Nephron (organoid): ENCODE measurements around the gene FADD.

ENCODE experiments used
- H3K27ac Mint-ChIP-seq, 3 experiments: 2 replicates each; pipeline ENCODE4 v1.8.0; 2020; ENCODE audit warnings: mixed read lengths in 3 of 3, mild to moderate bottlenecking in 2 of 3, moderate library complexity in 1 of 3
- H3K27me3 Mint-ChIP-seq: 2 replicates; pipeline ENCODE4 v1.8.0; 2021; ENCODE audit warnings: low read depth, mild to moderate bottlenecking, moderate library complexity, mixed read lengths
- H3K36me3 Mint-ChIP-seq: 2 replicates; pipeline ENCODE4 v1.8.0; 2020; ENCODE audit warnings: low read depth, mixed read lengths
- H3K4me1 Mint-ChIP-seq: 2 replicates; pipeline ENCODE4 v1.8.0; 2020; ENCODE audit warnings: mixed read lengths
- H3K4me3 Mint-ChIP-seq, 3 experiments: 2 replicates each; pipeline ENCODE4 v1.8.0; 2020; ENCODE audit warnings: mild to moderate bottlenecking in 3 of 3, mixed read lengths in 3 of 3, moderate library complexity in 2 of 3
- H3K9me3 Mint-ChIP-seq: 2 replicates; pipeline ENCODE4 v1.8.0; 2020; ENCODE audit warnings: mixed read lengths
- TF ChIP-seq, protein P1 (sequence below), 3 experiments: fragments of 200-600 bp; sonication (generic); IDR thresholded peaks; one replicate each; pipeline ENCODE4 v1.5.0; 2021; ENCODE audit warnings: antibody characterized with exemption in 3 of 3; ENCODE audit not compliant: unreplicated experiment in 3 of 3

The FADD gene

DNA sequence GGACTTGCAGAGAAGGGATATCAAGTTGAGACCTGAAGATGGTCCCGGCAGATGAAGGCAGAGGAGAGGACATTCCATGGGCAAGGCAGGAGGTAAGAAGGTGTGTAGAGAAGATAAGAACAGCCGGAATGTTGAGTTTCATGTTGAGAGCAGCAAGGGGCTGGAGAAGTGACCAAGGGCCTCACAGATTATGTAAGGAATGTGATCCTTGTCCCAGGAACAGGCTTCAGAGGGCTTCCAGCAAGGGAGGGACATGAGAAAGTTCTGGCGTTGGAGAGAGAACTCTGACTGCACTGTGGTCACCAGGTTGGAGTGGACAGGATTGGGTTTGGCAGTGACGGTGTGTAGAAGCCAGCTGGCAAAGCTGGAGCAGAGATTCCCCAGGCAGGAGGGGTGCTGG lies 39.8 kb downstream of the FADD start:
- Mint-ChIP-seq H3K9me3 (no peaks in the 10 kb centered on the region), H3K27ac (no peak overlapping the region), H3K4me3 (no peak overlapping the region), H3K4me1 (no peaks in the 10 kb centered on the region), H3K27me3 (peaks cover 22% of the 10 kb centered on the region), H3K36me3 (no peaks in the 10 kb centered on the region)
- TF ChIP-seq, protein P1, sequence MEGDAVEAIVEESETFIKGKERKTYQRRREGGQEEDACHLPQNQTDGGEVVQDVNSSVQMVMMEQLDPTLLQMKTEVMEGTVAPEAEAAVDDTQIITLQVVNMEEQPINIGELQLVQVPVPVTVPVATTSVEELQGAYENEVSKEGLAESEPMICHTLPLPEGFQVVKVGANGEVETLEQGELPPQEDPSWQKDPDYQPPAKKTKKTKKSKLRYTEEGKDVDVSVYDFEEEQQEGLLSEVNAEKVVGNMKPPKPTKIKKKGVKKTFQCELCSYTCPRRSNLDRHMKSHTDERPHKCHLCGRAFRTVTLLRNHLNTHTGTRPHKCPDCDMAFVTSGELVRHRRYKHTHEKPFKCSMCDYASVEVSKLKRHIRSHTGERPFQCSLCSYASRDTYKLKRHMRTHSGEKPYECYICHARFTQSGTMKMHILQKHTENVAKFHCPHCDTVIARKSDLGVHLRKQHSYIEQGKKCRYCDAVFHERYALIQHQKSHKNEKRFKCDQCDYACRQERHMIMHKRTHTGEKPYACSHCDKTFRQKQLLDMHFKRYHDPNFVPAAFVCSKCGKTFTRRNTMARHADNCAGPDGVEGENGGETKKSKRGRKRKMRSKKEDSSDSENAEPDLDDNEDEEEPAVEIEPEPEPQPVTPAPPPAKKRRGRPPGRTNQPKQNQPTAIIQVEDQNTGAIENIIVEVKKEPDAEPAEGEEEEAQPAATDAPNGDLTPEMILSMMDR (IDR thresholded peaks at IDR 0.05; ENCODE audit: unreplicated experiment in 3 of 3), result no peak

DNA sequence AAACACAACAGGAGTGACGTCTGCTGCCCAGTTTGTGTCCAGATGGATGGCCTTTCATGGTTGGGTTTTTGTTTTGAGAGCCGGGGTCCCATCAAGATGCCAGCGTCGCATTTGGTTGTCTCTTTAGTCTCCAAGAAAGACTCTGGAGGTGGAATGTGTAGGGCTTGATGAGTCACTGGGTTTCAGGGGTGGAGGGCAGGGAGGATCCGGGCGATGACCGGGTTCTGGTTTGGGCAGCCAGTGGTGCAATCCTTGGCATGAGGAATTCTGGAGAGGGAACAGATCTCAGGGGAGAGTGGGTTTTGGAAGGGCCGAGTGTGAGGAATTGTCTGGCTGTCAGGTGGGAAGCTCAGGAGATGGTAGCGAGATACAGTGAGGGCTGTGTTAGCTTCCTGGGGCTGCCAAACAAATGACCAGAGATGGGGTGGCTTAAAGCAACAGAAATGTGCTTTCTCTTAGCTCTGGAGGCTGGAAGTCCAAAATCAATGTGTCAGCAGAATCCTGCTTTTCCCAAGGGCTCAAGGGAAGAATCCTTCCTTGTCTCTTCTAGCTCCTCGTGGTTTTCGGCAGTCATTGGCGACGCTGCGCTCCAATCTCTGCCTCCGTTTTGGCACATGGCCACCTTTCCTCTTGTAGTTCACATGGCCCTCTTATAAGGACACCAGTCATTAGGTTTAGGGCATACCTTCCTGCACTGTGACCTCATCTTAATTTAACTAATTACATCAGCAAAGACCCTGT lies 41.0 kb downstream of the FADD start:
- Mint-ChIP-seq H3K27me3 (peaks cover 27% of the 10 kb centered on the region), H3K27ac (no peak overlapping the region), H3K9me3 (no peaks in the 10 kb centered on the region), H3K36me3 (no peaks in the 10 kb centered on the region), H3K4me1 (no peaks in the 10 kb centered on the region), H3K4me3 (no peak overlapping the region)
- TF ChIP-seq, protein P1 (IDR thresholded peaks at IDR 0.05; ENCODE audit: unreplicated experiment in 3 of 3), result no peak

DNA sequence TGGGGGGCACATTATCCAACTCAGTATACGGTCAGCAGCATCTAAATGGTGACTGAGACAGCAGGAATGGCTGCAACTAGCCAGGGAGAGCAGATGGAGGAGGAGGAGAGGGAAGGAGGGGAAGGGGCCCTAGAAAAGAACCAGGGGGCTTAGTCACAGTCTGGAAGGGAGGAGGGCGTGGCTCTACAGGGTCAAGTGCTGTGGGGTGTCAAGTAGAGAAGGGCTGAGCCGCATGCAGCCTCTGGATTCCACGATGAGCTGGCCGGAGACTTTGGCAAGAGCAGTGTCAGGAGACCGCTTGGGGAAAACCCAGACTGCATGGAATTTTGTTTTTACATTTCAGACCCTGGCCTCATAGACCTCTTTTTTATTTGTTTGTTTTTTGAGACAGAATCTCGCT lies 41.6 kb downstream of the FADD start:
- Mint-ChIP-seq H3K4me1 (no peaks in the 10 kb centered on the region), H3K27ac (no peak overlapping the region), H3K27me3 (peaks cover 23% of the 10 kb centered on the region), H3K9me3 (no peaks in the 10 kb centered on the region), H3K4me3 (no peak overlapping the region), H3K36me3 (no peaks in the 10 kb centered on the region)
- TF ChIP-seq, protein P1 (IDR thresholded peaks at IDR 0.05; ENCODE audit: unreplicated experiment in 3 of 3), result no peak

DNA sequence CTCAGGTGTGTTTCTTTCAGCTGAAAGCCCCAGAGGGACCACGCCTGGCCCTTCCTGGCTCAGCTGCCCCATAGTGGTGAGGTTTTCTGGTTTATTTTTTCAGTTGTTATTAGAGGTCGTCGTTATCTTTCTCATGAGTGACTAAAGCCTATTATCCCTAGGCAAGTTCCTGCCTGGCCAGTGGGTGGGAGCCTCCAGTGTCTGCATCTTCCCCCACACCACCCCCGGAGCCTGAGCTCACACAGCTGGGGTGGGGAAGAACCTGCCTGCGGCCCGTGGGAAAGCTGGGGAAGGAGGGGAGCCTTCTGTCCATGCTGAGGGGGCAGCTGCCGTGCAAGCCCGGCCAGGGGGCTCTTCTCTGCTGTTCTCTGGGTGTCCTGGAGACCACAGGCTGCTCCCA lies 43.1 kb downstream of the FADD start:
- no peak overlapping the region for H3K4me3 Mint-ChIP-seq
- no peak overlapping the region for H3K27ac Mint-ChIP-seq
- TF ChIP-seq, protein P1 (IDR thresholded peaks at IDR 0.05; ENCODE audit: unreplicated experiment in 3 of 3), result no peak
- H3K4me1 Mint-ChIP-seq, result no peaks in the 10 kb centered on the region
- no peaks in the 10 kb centered on the region for H3K36me3 Mint-ChIP-seq
- no peaks in the 10 kb centered on the region for H3K9me3 Mint-ChIP-seq
- H3K27me3 Mint-ChIP-seq, result peaks cover 13% of the 10 kb centered on the region

DNA sequence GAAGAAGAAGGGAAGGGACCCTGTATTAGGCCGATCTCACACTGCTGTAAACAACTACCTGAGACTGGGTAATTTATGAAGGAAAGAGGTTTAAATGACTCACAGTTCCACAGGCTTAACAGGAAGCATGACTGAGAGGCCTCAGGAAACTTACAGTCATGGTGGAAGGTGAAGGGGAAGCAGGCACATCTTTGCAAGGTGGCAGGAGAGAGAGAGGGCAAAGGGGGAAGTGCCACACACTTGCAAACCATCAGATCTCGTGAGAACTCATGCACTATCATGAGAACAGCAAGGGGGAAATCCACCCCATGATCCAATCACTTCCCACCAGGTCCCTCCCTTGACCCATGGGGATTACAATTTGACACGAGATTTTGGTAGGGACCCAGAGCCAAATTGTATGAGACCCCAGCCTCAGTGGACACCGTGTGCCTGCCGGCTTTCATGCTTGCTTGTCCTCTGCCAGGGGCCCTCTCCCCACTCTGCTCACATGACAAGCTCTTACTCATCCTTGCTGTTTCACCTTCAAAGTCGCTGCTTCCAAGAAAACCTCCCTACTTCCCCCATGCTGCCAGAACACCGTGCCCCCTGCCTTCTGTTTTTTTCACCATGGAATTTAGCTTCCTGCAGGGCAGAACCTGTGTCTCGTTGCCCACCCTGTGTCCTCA lies 44.1 kb downstream of the FADD start:
- H3K4me3 Mint-ChIP-seq, result no peak overlapping the region
- H3K4me1 Mint-ChIP-seq, result no peaks in the 10 kb centered on the region
- H3K36me3 Mint-ChIP-seq, result no peaks in the 10 kb centered on the region
- TF ChIP-seq, protein P1 (IDR thresholded peaks at IDR 0.05; ENCODE audit: unreplicated experiment in 3 of 3), result no peak
- H3K27ac Mint-ChIP-seq, result no peak overlapping the region
- H3K27me3 Mint-ChIP-seq, result peaks cover 13% of the 10 kb centered on the region
- H3K9me3 Mint-ChIP-seq, result no peaks in the 10 kb centered on the region

DNA sequence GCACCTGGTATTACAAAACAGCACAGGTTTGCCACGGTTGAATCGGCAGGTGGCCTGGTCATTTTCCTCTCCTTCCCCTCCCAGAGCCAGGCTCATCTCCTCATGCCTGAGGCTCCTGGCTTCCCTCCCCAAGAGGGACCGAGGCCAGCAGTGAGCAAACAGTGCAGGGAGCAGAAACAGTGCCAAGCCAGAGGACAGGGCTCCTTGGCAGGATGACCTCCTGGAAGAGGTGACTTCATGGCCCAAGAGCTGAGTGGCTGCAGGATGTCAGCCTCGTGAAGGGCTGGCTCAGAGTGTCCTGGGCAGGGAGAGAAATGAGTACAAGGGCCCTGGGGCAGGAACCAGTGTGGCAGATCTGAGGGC lies 44.6 kb downstream of the FADD start:
- TF ChIP-seq, protein P1 (IDR thresholded peaks at IDR 0.05; ENCODE audit: unreplicated experiment in 3 of 3), result no peak
- H3K36me3 Mint-ChIP-seq, result no peaks in the 10 kb centered on the region
- no peak overlapping the region for H3K27ac Mint-ChIP-seq
- peaks cover 13% of the 10 kb centered on the region for H3K27me3 Mint-ChIP-seq
- no peaks in the 10 kb centered on the region for H3K4me1 Mint-ChIP-seq
- H3K4me3 Mint-ChIP-seq, result no peak overlapping the region
- no peaks in the 10 kb centered on the region for H3K9me3 Mint-ChIP-seq
